ENCODE data around the gene WDR37. TPM values are rescaled to one million over a fixed set of nuclear protein-coding genes. Genes with fewer than 3 reads are reported as not detected.

WDR37 gene
- total RNA-seq, 1 experiment from 2014 or later = 9.6 TPM

GRCh38 chr10:1150638-1150955 is 94.4 kb downstream of the WDR37 start:
- DNase-seq (ENCODE audit: low read depth, low spot score) (no peak), ATAC-seq (no peak)
- Histone ChIP-seq H3K27me3 (ENCODE audit: control insufficient read depth, insufficient read depth, low read length) (no peaks in the 10 kb centered on the region), H3K4me1 (ENCODE audit: control insufficient read depth, insufficient read depth, low read length) (no peaks in the 10 kb centered on the region), H3K9me3 (ENCODE audit: control insufficient read depth, insufficient read depth, low read depth, low read length) (no peaks in the 10 kb centered on the region), H3K4me3 (ENCODE audit: low read depth in 2 of 2, low read length in 2 of 2) (no peak overlapping the region), H3K27ac (ENCODE audit: low read length) (no peak overlapping the region), H3K36me3 (ENCODE audit: control insufficient read depth, insufficient read depth, low read length) (no peaks in the 10 kb centered on the region)
- TF ChIP-seq CTCF (IDR thresholded peaks at IDR 0.05) (no peak), TCF7L2 (IDR thresholded peaks at IDR 0.05; ENCODE audit: low read depth, low read length) (no peak), POLR2AphosphoS5 (IDR thresholded peaks at IDR 0.05; ENCODE audit: low read depth, low read length) (no peak)
- TF ChIP-seq, protein P1, sequence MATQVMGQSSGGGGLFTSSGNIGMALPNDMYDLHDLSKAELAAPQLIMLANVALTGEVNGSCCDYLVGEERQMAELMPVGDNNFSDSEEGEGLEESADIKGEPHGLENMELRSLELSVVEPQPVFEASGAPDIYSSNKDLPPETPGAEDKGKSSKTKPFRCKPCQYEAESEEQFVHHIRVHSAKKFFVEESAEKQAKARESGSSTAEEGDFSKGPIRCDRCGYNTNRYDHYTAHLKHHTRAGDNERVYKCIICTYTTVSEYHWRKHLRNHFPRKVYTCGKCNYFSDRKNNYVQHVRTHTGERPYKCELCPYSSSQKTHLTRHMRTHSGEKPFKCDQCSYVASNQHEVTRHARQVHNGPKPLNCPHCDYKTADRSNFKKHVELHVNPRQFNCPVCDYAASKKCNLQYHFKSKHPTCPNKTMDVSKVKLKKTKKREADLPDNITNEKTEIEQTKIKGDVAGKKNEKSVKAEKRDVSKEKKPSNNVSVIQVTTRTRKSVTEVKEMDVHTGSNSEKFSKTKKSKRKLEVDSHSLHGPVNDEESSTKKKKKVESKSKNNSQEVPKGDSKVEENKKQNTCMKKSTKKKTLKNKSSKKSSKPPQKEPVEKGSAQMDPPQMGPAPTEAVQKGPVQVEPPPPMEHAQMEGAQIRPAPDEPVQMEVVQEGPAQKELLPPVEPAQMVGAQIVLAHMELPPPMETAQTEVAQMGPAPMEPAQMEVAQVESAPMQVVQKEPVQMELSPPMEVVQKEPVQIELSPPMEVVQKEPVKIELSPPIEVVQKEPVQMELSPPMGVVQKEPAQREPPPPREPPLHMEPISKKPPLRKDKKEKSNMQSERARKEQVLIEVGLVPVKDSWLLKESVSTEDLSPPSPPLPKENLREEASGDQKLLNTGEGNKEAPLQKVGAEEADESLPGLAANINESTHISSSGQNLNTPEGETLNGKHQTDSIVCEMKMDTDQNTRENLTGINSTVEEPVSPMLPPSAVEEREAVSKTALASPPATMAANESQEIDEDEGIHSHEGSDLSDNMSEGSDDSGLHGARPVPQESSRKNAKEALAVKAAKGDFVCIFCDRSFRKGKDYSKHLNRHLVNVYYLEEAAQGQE (IDR thresholded peaks at IDR 0.05; ENCODE audit: insufficient read depth in 1 of 2, low read depth in 2 of 2, low read length in 1 of 2) = no peak
- no TSS peak for BruUV-seq (replicated peaks)
- intact Hi-C loops (cut with micrococcal nuclease; ENCODE audit: unreplicated experiment) = no loop called here
- in situ Hi-C loops (cut with HindIII; ENCODE audit: low pct_unique_long_range_greater_than_20kb, low sequenced_read_pairs) = no loop called here
- CTCF ChIA-PET = no interaction called here
- POLR2A ChIA-PET = no interaction called here

- Histone ChIP-seq H3K4me3 (ENCODE audit: low read depth in 2 of 2, low read length in 2 of 2) (no peak overlapping the region), H3K4me1 (ENCODE audit: control insufficient read depth, insufficient read depth, low read length) (no peaks in the 10 kb centered on the region), H3K36me3 (ENCODE audit: control insufficient read depth, insufficient read depth, low read length) (no peaks in the 10 kb centered on the region), H3K27me3 (ENCODE audit: control insufficient read depth, insufficient read depth, low read length) (no peaks in the 10 kb centered on the region), H3K9me3 (ENCODE audit: control insufficient read depth, insufficient read depth, low read depth, low read length) (no peaks in the 10 kb centered on the region), H3K27ac (ENCODE audit: low read length) (no peak overlapping the region)
- in situ Hi-C loops (cut with HindIII; ENCODE audit: low pct_unique_long_range_greater_than_20kb, low sequenced_read_pairs) (no loop called here), intact Hi-C loops (cut with micrococcal nuclease; ENCODE audit: unreplicated experiment) (no loop called here)
- ATAC-seq = no peak
- no TSS peak for BruUV-seq (replicated peaks)
- POLR2A ChIA-PET = no interaction called here
- no peak for DNase-seq (ENCODE audit: low read depth, low spot score)
- CTCF ChIA-PET = no interaction called here
- TF ChIP-seq TCF7L2 (IDR thresholded peaks at IDR 0.05; ENCODE audit: low read depth, low read length) (no peak), SIN3A (IDR thresholded peaks at IDR 0.05; ENCODE audit: borderline replicate concordance, insufficient read depth, low read depth, low read length) (no peak), CTCF (IDR thresholded peaks at IDR 0.05) (no peak), POLR2AphosphoS5 (IDR thresholded peaks at IDR 0.05; ENCODE audit: low read depth, low read length) (no peak)
- TF ChIP-seq, protein P1 (IDR thresholded peaks at IDR 0.05; ENCODE audit: insufficient read depth in 1 of 2, low read depth in 2 of 2, low read length in 1 of 2) = no peak
These were observed 95.2 kb downstream of the WDR37 start for GRCh38 chr10:1151076-1152033.
